GM12878 (cell line): ENCODE data around the gene G2E3. TPM values are rescaled to one million over a fixed set of nuclear protein-coding genes. Genes with fewer than 3 reads are reported as not detected.

Experiments
- ATAC-seq: fragments of 200-7000 bp; cut with Tn5 transposase; 3 replicates; pipeline ENCODE4 v1.9.1; 2020; ENCODE audit warnings: mild to moderate bottlenecking, moderate library complexity
- BruUV-seq: library from RNA; stranded (reverse); fragments of 400-500 nt; replicated peaks from 2 replicates; lab custom pipeline; 2021; lab: Mats Ljungman, UMichigan
- CTCF ChIA-PET: fragments of 300-600 bp; sonication (Branson Sonifier 250); formaldehyde crosslinking; extraction: SDS; loops from one replicate; lab custom pipeline; 2021; ENCODE audit warnings: inconsistent platforms; lab: Yijun Ruan, JAX
- POLR2A ChIA-PET: fragments of 350-600 bp; formaldehyde crosslinking; extraction: SDS; loops from one replicate; lab custom pipeline; 2021; ENCODE audit warnings: inconsistent platforms; lab: Charles Lee
- RAD21 ChIA-PET: fragments of 300-600 bp; sonication (Branson Sonifier 250); formaldehyde crosslinking; loops from one replicate; lab custom pipeline; 2023; ENCODE audit warnings: antibody characterized with exemption; ENCODE audit not compliant: unreplicated experiment; lab: Charles Lee
- SMC1A ChIA-PET: fragments of 300-600 bp; sonication (Branson Sonifier 250); formaldehyde crosslinking; loops from one replicate; lab custom pipeline; 2023; ENCODE audit not compliant: unreplicated experiment, uncharacterized antibody; lab: Charles Lee
- DNase-seq: peaks from one replicate; pipeline ENCODE4 v3.0.0-alpha.2; 2011; ENCODE audit warnings: low read depth, low spot score
- FAIRE-seq: peaks from 3 replicates; lab custom pipeline; 2011; peaks lifted over from hg19 to GRCh38; lab: Jason Lieb, UNC
- H2AFZ ChIP-seq: 2 replicates; pipeline ENCODE4 v1.6.0; 2011; ENCODE audit warnings: low read depth, low read length, control low read depth; ENCODE audit not compliant: control insufficient read depth
- H3K27ac ChIP-seq: 2 replicates; pipeline ENCODE4 v1.5.1; 2011; ENCODE audit warnings: control low read depth; ENCODE audit not compliant: control insufficient read depth, insufficient read depth
- H3K27me3 ChIP-seq, 2 experiments: replicated peaks in 1 of 2; 2 replicates each; pipeline versions ENCODE4 v1.6.0 to v1.6.1; 2011; ENCODE audit warnings: low read length in 1 of 2; ENCODE audit not compliant: control insufficient read depth in 2 of 2, insufficient read depth in 2 of 2
- H3K36me3 ChIP-seq, 2 experiments: 2 replicates each; pipeline ENCODE4 v1.5.1; 2011; ENCODE audit warnings: low read length in 1 of 2; ENCODE audit not compliant: control insufficient read depth in 2 of 2, insufficient read depth in 2 of 2
- H3K4me1 ChIP-seq: 2 replicates; pipeline ENCODE4 v1.6.1; 2011; ENCODE audit warnings: mild to moderate bottlenecking, low read length, moderate library complexity, mixed read lengths; ENCODE audit not compliant: control insufficient read depth, insufficient read depth
- H3K4me2 ChIP-seq: 2 replicates; pipeline ENCODE4 v1.6.0; 2011; ENCODE audit warnings: control low read depth; ENCODE audit not compliant: control insufficient read depth, insufficient read depth
- H3K4me3 ChIP-seq: fragments of 200-600 bp; sonication (generic); 2 replicates; pipeline ENCODE4 v1.5.1; 2016
- H3K79me2 ChIP-seq: 2 replicates; pipeline ENCODE4 v1.6.0; 2011; ENCODE audit warnings: low read length; ENCODE audit not compliant: control insufficient read depth, insufficient read depth
- H3K9ac ChIP-seq: 2 replicates; pipeline ENCODE4 v1.8.0; 2011; ENCODE audit warnings: low read length, control low read depth, mixed read lengths; ENCODE audit not compliant: control insufficient read depth, insufficient read depth
- H3K9me3 ChIP-seq: replicated peaks from 3 replicates; pipeline ENCODE4 v1.5.1; 2011; ENCODE audit warnings: mild to moderate bottlenecking, low read length; ENCODE audit not compliant: control insufficient read depth, insufficient read depth
- H4K20me1 ChIP-seq: 2 replicates; pipeline ENCODE4 v1.6.0; 2011; ENCODE audit not compliant: control insufficient read depth, insufficient read depth
- BHLHE40 ChIP-seq, 2 experiments: fragments of 450-650 bp in 1 of 2; IDR thresholded peaks; 2 replicates each; pipeline ENCODE4 v1.6.1; 2011 to 2017; ENCODE audit warnings: low read depth in 2 of 2, borderline replicate concordance in 1 of 2, improper control_type of control experiment in 1 of 2, low read length in 1 of 2, mild to moderate bottlenecking in 1 of 2
- CHD2 ChIP-seq: IDR thresholded peaks from 2 replicates; pipeline ENCODE4 v1.6.1; 2011; ENCODE audit warnings: low read depth, low read length, improper control_type of control experiment, borderline replicate concordance
- CHD4 ChIP-seq: fragments of 200-600 bp; sonication (generic); IDR thresholded peaks from 2 replicates; pipeline ENCODE4 v1.6.1; 2016; ENCODE audit warnings: mild to moderate bottlenecking
- CREM ChIP-seq: IDR thresholded peaks from 2 replicates; pipeline ENCODE4 v1.6.1; 2014; ENCODE audit warnings: antibody characterized with exemption, low read depth
- CTCF ChIP-seq, 3 experiments: IDR thresholded peaks in 2 of 3; conservative IDR thresholded peaks in 1 of 3; 2 replicates each; pipeline ENCODE4 v1.5.1; 2011; ENCODE audit warnings: low read depth in 3 of 3, low read length in 3 of 3, mild to moderate bottlenecking in 3 of 3, control low read depth in 2 of 3, moderate library complexity in 2 of 3, inconsistent platforms in 1 of 3, mixed read lengths in 1 of 3; ENCODE audit not compliant: control insufficient read depth in 2 of 3, insufficient read depth in 1 of 3; ENCODE audit errors: extremely low read depth in 1 of 3
- HDAC2 ChIP-seq: fragments of 200-600 bp; sonication (generic); IDR thresholded peaks from 2 replicates; pipeline ENCODE4 v1.6.1; 2017
- IKZF1 ChIP-seq: fragments of 450-650 bp; conservative IDR thresholded peaks from 2 replicates; pipeline ENCODE4 v1.6.1; 2017; ENCODE audit warnings: antibody characterized with exemption, mild to moderate bottlenecking
- IRF5 ChIP-seq: fragments of 450-650 bp; IDR thresholded peaks from 2 replicates; pipeline ENCODE4 v1.6.1; 2017; ENCODE audit warnings: borderline replicate concordance
- MXI1 ChIP-seq: fragments of 150-350 bp; IDR thresholded peaks from 2 replicates; pipeline ENCODE4 v1.6.1; 2011; ENCODE audit warnings: low read depth, mild to moderate bottlenecking, inconsistent platforms, low read length, improper control_type of control experiment
- NFYB ChIP-seq: IDR thresholded peaks from 2 replicates; pipeline ENCODE4 v1.6.1; 2011; ENCODE audit warnings: low read depth, mild to moderate bottlenecking, low read length, improper control_type of control experiment, moderate library complexity; ENCODE audit not compliant: insufficient read depth
- RB1 ChIP-seq: fragments of 450-650 bp; formaldehyde crosslinking; IDR thresholded peaks from 2 replicates; pipeline ENCODE4 v1.6.1; 2017; ENCODE audit warnings: mild to moderate bottlenecking, borderline replicate concordance
- SIX5 ChIP-seq: IDR thresholded peaks from 2 replicates; pipeline ENCODE4 v1.6.1; 2011; ENCODE audit warnings: mild to moderate bottlenecking, low read depth, low read length, moderate library complexity; ENCODE audit not compliant: severe bottlenecking
- SMAD1 ChIP-seq: fragments of 450-650 bp; IDR thresholded peaks from 2 replicates; pipeline ENCODE4 v1.6.1; 2018; ENCODE audit warnings: mild to moderate bottlenecking, low read depth; ENCODE audit not compliant: partially characterized antibody
- TCF3 ChIP-seq: IDR thresholded peaks from 2 replicates; pipeline ENCODE4 v1.6.1; 2012; ENCODE audit warnings: low read depth, mild to moderate bottlenecking, low read length, borderline replicate concordance; ENCODE audit not compliant: insufficient read depth
- ZNF24 ChIP-seq: fragments of 450-650 bp; IDR thresholded peaks from 2 replicates; pipeline ENCODE4 v1.6.1; 2017; ENCODE audit warnings: antibody characterized with exemption, mild to moderate bottlenecking
- ZNF687 ChIP-seq: fragments of 450-650 bp; IDR thresholded peaks from 2 replicates; pipeline ENCODE4 v1.6.1; 2017; ENCODE audit warnings: mild to moderate bottlenecking, moderate library complexity
- ZZZ3 ChIP-seq: IDR thresholded peaks from 2 replicates; pipeline ENCODE4 v1.6.1; 2011; ENCODE audit warnings: low read depth; ENCODE audit not compliant: control insufficient read depth, insufficient read length
- WGBS: methylation state at CpG from one replicate; pipeline ENCODE4 v1.1.6; 2016; ENCODE audit warnings: low lambda C conversion rate; ENCODE audit not compliant: insufficient replicate concordance, insufficient coverage; ENCODE audit errors: missing lambda C conversion rate; 5-methylcytosine and 5-hydroxymethylcytosine counted together
- in situ Hi-C: fragments of 300-500 bp; cut with MboI; formaldehyde crosslinking; loops from 9 replicates; pipeline ENCODE4 v1.14.3; 2018; ENCODE audit warnings: mixed read lengths
- intact Hi-C: fragments of 100-400 bp; cut with micrococcal nuclease; formaldehyde crosslinking; loops from one replicate; pipeline ENCODE4 v1.14.2; 2022; ENCODE audit not compliant: unreplicated experiment
- polyA plus RNA-seq, 11 experiments: library from polyadenylated mRNA; depleted of rRNA in 4 of 11; unstranded in 6 of 11; stranded (reverse) in 5 of 11; fragments of >200 nt; fragmentation: Nextera tagmentation in 4 of 11; fragmentation: Illumina TruSeq in 1 of 11; extraction: Ambion mirVana in 4 of 11; extraction: Trizol in 1 of 11; gene quantifications; 1 replicate in 1 of 11; 2 replicates in 10 of 11; pipeline versions ENCODE4 v1.2.1 to v1.2.3, GENCODE V29; 2011 to 2016; ENCODE audit warnings: inconsistent platforms in 2 of 11, missing spikeins in 2 of 11, low read depth in 1 of 11
- total RNA-seq, 4 experiments: library from RNA; depleted of rRNA in 3 of 4; stranded (reverse); fragments of >200 nt in 3 of 4; fragmentation: Illumina TruSeq in 1 of 4; extraction: Trizol in 1 of 4; gene quantifications; 2 replicates each; pipeline versions ENCODE4 v1.2.1 to v1.2.3, GENCODE V29; 2013 to 2021

G2E3 gene
- total and polyA plus RNA-seq, 10 of the 15 experiments (the other 5 are each of a cell fraction or from before 2014, with no cell fraction given), result 10.0 to 38.0 (median 21.1) TPM

- TF ChIP-seq CTCF (IDR thresholded peaks at IDR 0.05 in 2 of 3, conservative IDR thresholded peaks at IDR 0.05 in 1 of 3; ENCODE audit: control insufficient read depth in 2 of 3, extremely low read depth in 1 of 3, insufficient read depth in 1 of 3, low read depth in 3 of 3, low read length in 3 of 3) (no peak), ZNF687 (no peak), CHD4 (no peak), BHLHE40 (IDR thresholded peaks at IDR 0.05; ENCODE audit: borderline replicate concordance in 1 of 2, low read depth in 2 of 2, low read length in 1 of 2) (no peak), IKZF1 (no peak), TCF3 (no peak)
These were observed 8.6 kb upstream of the G2E3 start (continued) for GRCh38 chr14:30550335-30550734.

GRCh38 chr14:30551460-30551859 lies 7.5 kb upstream of the G2E3 start:
- intact Hi-C loops (no loop called here), in situ Hi-C loops (no loop called here)
- Histone ChIP-seq H3K9ac (no peak overlapping the region), H3K27me3 (no peaks in the 10 kb centered on the region; a peak in 1 of 4 replicates), H3K9me3 (no peaks in the 10 kb centered on the region; the same call in 2 of the 3 replicates), H3K4me1 (no peaks in the 10 kb centered on the region), H3K36me3 (no peaks in the 10 kb centered on the region), H3K4me2 (no peak overlapping the region), H2AFZ (no peak overlapping the region), H3K4me3 (no peak overlapping the region), H3K27ac (no peak overlapping the region), H3K79me2 (no peaks in the 10 kb centered on the region), H4K20me1 (no peaks in the 10 kb centered on the region)
- WGBS, result 0% methylated on average over 1 of the region's 1 CpG
- BruUV-seq, result no TSS peak
- SMC1A ChIA-PET, result no interaction called here
- RAD21 ChIA-PET, result no interaction called here
- FAIRE-seq (no peak), ATAC-seq (no peak), DNase-seq (no peak)
- CTCF ChIA-PET, result no interaction called here
- POLR2A ChIA-PET, result no interaction called here
- TF ChIP-seq ZZZ3, result no peak
- TF ChIP-seq ZNF24, result no peak
- TF ChIP-seq SMAD1, result no peak
- TF ChIP-seq RB1, result no peak
- TF ChIP-seq MXI1, result no peak
- TF ChIP-seq IRF5, result no peak
- TF ChIP-seq NFYB, result no peak
- TF ChIP-seq SIX5, result no peak
- no peak for TF ChIP-seq HDAC2
- no peak for TF ChIP-seq CREM
- TF ChIP-seq CHD2, result no peak
